ENCODE results near the gene VSIG10. TPM values are rescaled to one million over a fixed set of nuclear protein-coding genes. Genes with fewer than 3 reads are reported as not detected.

The VSIG10 gene
- total and polyA plus RNA-seq, 8 donors = 8.3 to 300 (median 23.1) TPM

GRCh38 chr12:118044075-118044474 is 59.7 kb downstream of the VSIG10 start:
- Histone ChIP-seq H3K27ac (no peak overlapping the region), H3K9me3 (no peaks in the 10 kb centered on the region), H3K4me1 (no peaks in the 10 kb centered on the region), H3K36me3 (peaks cover 42 to 100% (median 93%) of the 10 kb centered on the region in 4 donors), H3K27me3 (no peaks in the 10 kb centered on the region), H3K4me3 (no peak overlapping the region)
- WGBS, 5 donors = 74 to 86% (median 81%) methylated on average over 2 of the region's 2 CpGs
- TF ChIP-seq POLR2AphosphoS5 (IDR thresholded peaks at IDR 0.05) (no peak), POLR2A (IDR thresholded peaks at IDR 0.05) (no peak), EP300 (IDR thresholded peaks at IDR 0.05) (no peak)
- TF ChIP-seq, protein P1, sequence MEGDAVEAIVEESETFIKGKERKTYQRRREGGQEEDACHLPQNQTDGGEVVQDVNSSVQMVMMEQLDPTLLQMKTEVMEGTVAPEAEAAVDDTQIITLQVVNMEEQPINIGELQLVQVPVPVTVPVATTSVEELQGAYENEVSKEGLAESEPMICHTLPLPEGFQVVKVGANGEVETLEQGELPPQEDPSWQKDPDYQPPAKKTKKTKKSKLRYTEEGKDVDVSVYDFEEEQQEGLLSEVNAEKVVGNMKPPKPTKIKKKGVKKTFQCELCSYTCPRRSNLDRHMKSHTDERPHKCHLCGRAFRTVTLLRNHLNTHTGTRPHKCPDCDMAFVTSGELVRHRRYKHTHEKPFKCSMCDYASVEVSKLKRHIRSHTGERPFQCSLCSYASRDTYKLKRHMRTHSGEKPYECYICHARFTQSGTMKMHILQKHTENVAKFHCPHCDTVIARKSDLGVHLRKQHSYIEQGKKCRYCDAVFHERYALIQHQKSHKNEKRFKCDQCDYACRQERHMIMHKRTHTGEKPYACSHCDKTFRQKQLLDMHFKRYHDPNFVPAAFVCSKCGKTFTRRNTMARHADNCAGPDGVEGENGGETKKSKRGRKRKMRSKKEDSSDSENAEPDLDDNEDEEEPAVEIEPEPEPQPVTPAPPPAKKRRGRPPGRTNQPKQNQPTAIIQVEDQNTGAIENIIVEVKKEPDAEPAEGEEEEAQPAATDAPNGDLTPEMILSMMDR (IDR thresholded peaks at IDR 0.05) = no peak
- intact Hi-C loops (cut with DNase I; ENCODE audit: low total_unique reads) = no loop called here
- DNase-seq = no peak

DNA sequence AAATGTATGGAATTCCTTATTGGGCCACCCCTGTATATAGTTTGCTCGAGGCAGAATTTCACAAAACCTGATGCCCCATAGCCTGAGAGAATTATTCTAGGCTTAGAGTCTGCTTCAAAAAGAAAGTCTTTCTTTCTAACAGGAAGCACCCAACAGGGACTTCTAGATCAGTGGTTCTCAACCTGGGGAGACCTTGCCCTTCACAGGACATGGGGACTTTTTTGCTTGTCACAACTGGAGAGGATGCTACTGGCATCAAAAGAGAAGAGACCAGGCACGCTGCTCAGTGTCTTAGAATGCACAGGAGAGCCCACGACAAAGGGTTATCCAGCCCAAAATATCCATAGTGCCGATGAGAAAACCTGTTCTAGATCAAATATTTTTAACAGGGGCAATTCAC is 61.7 kb downstream of the VSIG10 start:
- Histone ChIP-seq H3K4me3 (no peak overlapping the region), H3K9me3 (no peaks in the 10 kb centered on the region), H3K27me3 (no peaks in the 10 kb centered on the region), H3K4me1 (no peaks in the 10 kb centered on the region), H3K27ac (no peak overlapping the region), H3K36me3 (peaks cover 59 to 100% (median 96%) of the 10 kb centered on the region in 4 donors)
- TF ChIP-seq EP300 (IDR thresholded peaks at IDR 0.05) (no peak), POLR2AphosphoS5 (IDR thresholded peaks at IDR 0.05) (no peak), POLR2A (IDR thresholded peaks at IDR 0.05) (no peak)
- TF ChIP-seq, protein P1 (IDR thresholded peaks at IDR 0.05) = no peak
- WGBS, 5 donors = 87 to 97% (median 93%) methylated on average over 4 of the region's 4 CpGs
- DNase-seq = no peak
- intact Hi-C loops (cut with DNase I; ENCODE audit: low total_unique reads) = no loop called here

DNA sequence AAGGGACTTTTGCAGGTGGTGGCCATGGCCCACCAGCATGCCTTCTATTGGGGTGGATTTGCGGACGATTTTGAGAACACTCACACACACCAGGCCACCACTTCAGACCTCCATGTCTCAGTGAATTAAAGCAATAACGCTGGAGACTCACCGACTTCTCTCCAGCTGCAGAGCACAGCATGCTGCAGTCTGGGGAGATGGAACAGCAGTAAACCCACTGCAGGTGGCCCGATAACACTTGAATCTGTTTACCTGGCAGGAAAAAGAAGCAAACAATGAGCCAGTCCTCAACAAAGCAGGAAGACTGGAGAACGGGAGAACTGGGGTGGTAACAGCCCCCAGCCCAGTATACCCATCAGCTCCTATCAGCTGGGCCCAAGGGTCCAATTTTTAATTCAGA is 65.7 kb downstream of the VSIG10 start:
- H3K27ac ChIP-seq = no peak overlapping the region
- TF ChIP-seq, protein P1 (IDR thresholded peaks at IDR 0.05) = no peak
- TF ChIP-seq EP300 (IDR thresholded peaks at IDR 0.05) (no peak), POLR2A (IDR thresholded peaks at IDR 0.05) (no peak)
- peaks cover 0 to 16% (median 7%) of the 10 kb centered on the region in 4 donors for H3K4me1 ChIP-seq
- no peaks in the 10 kb centered on the region for H3K9me3 ChIP-seq
- 61 to 73% (median 64%) methylated on average over 6 of the region's 6 CpGs for WGBS, 5 donors
- no peak for DNase-seq
- peaks cover 83 to 100% (median 100%) of the 10 kb centered on the region in 4 donors for H3K36me3 ChIP-seq
- H3K27me3 ChIP-seq = no peaks in the 10 kb centered on the region
- H3K4me3 ChIP-seq = no peak overlapping the region
- intact Hi-C loops (cut with DNase I; ENCODE audit: low total_unique reads) = loop anchor here (10.0 kb wide), 1 partner anchor 163 kb away; no protein-coding TSS in a partner anchor

- Histone ChIP-seq H3K4me1 (peaks cover 0 to 16% (median 7%) of the 10 kb centered on the region in 4 donors), H3K27me3 (no peaks in the 10 kb centered on the region), H3K4me3 (no peak overlapping the region), H3K36me3 (peaks cover 81 to 100% (median 100%) of the 10 kb centered on the region in 4 donors), H3K9me3 (no peaks in the 10 kb centered on the region), H3K27ac (no peak overlapping the region)
- 84 to 91% (median 86%) methylated on average over 11 of the region's 11 CpGs for WGBS, 5 donors
- DNase-seq = no peak
- intact Hi-C loops (cut with DNase I; ENCODE audit: low total_unique reads) = loop anchor here (10.0 kb wide), 1 partner anchor 162 kb away; no protein-coding TSS in a partner anchor
- TF ChIP-seq EP300 (IDR thresholded peaks at IDR 0.05) = no peak
- TF ChIP-seq POLR2A (IDR thresholded peaks at IDR 0.05) = no peak
- no peak for TF ChIP-seq POLR2AphosphoS5 (IDR thresholded peaks at IDR 0.05)
Observed at GRCh38 chr12:118036672-118037411, 67.0 kb downstream of the VSIG10 start.
